HepG2 (cell line): Measurements from ENCODE around the gene ZNF425. TPM values are rescaled to one million over a fixed set of nuclear protein-coding genes. Genes with fewer than 3 reads are reported as not detected.

Experiments used
- ELF1 ChIP-seq: sonication (generic); formaldehyde crosslinking; IDR thresholded peaks from 2 replicates; pipeline ENCODE4 v1.4.0; 2020; ENCODE audit warnings: missing genetic modification reagents
- FOXO1 ChIP-seq: sonication (generic); formaldehyde crosslinking; IDR thresholded peaks from 2 replicates; pipeline ENCODE4 v1.4.0; 2020; ENCODE audit warnings: missing genetic modification reagents
- KAT2B ChIP-seq: fragments of 150-350 bp; IDR thresholded peaks from 2 replicates; pipeline ENCODE4 v1.6.1; 2014; ENCODE audit warnings: low read depth, low read length, borderline replicate concordance
- KAT8 ChIP-seq: IDR thresholded peaks from 2 replicates; pipeline ENCODE4 v1.6.1; 2016; ENCODE audit warnings: missing genetic modification reagents, missing compliant biosample characterization
- NCOR1 ChIP-seq: fragments of 200-600 bp; sonication (generic); IDR thresholded peaks from 2 replicates; pipeline ENCODE4 v1.7.0; 2017; ENCODE audit warnings: antibody characterized with exemption, low read length, borderline replicate concordance
- RBAK ChIP-seq: sonication (generic); formaldehyde crosslinking; IDR thresholded peaks from 2 replicates; pipeline ENCODE4 v1.5.1; 2020; ENCODE audit warnings: mild to moderate bottlenecking, missing genetic modification reagents
- SSRP1 ChIP-seq: IDR thresholded peaks from 2 replicates; pipeline ENCODE4 v1.6.1; 2016; ENCODE audit warnings: control low read depth
- ZNF232 ChIP-seq: sonication (generic); formaldehyde crosslinking; IDR thresholded peaks from 2 replicates; pipeline ENCODE4 v1.4.0; 2020; ENCODE audit warnings: missing genetic modification reagents, borderline replicate concordance
- ZNF7 ChIP-seq: IDR thresholded peaks from 2 replicates; pipeline ENCODE4 v1.6.1; 2016; ENCODE audit warnings: missing biosample characterization, missing genetic modification reagents
- ZNF720 ChIP-seq: sonication (generic); formaldehyde crosslinking; IDR thresholded peaks from 2 replicates; pipeline ENCODE4 v1.4.0; 2020; ENCODE audit warnings: missing genetic modification reagents
- ZNF749 ChIP-seq: sonication (generic); formaldehyde crosslinking; IDR thresholded peaks from 2 replicates; pipeline ENCODE4 v1.8.0; 2022; ENCODE audit warnings: mild to moderate bottlenecking, missing genetic modification reagents, moderate library complexity, borderline replicate concordance
- polyA plus RNA-seq, 8 experiments: library from polyadenylated mRNA; depleted of rRNA in 3 of 8; stranded (reverse) in 7 of 8; unstranded in 1 of 8; fragments of >200 nt; fragmentation: Illumina TruSeq in 4 of 8; extraction: Trizol in 4 of 8; gene quantifications; 2 replicates each; pipeline versions ENCODE4 v1.2.1 to v1.2.3, GENCODE V29; 2011 to 2016; ENCODE audit warnings: low read depth in 4 of 8, missing spikeins in 1 of 8, mixed read lengths in 1 of 8; ENCODE audit not compliant: insufficient read depth in 1 of 8
- total RNA-seq, 5 experiments: library from RNA; depleted of rRNA; stranded (reverse); fragments of >200 nt; fragmentation: Illumina TruSeq; extraction: Trizol; gene quantifications; 2 replicates each; pipeline ENCODE4 v1.2.3, GENCODE V29; 2016; ENCODE audit warnings: low read depth in 1 of 5
- TF ChIP-seq, protein P1 (sequence below): sonication (generic); formaldehyde crosslinking; IDR thresholded peaks from one replicate; pipeline ENCODE4 v1.5.1; 2020; ENCODE audit warnings: mild to moderate bottlenecking, missing genetic modification reagents; ENCODE audit errors: not compliant biosample characterization
- TF ChIP-seq, protein P2 (sequence below): sonication (generic); formaldehyde crosslinking; IDR thresholded peaks from 2 replicates; pipeline ENCODE4 v1.5.1; 2020; ENCODE audit warnings: mild to moderate bottlenecking, moderate library complexity, missing genetic modification reagents
- TF ChIP-seq, protein P3 (sequence below): sonication (generic); formaldehyde crosslinking; IDR thresholded peaks from 2 replicates; pipeline ENCODE4 v1.5.1; 2020; ENCODE audit warnings: missing genetic modification reagents, mild to moderate bottlenecking, borderline replicate concordance
- TF ChIP-seq, protein P4 (sequence below): sonication (generic); formaldehyde crosslinking; IDR thresholded peaks from 2 replicates; pipeline ENCODE4 v1.5.1; 2020; ENCODE audit warnings: missing genetic modification reagents, mild to moderate bottlenecking, borderline replicate concordance

ZNF425 gene
- total and polyA plus RNA-seq, 2 of the 13 experiments (the other 11 are each of a cell fraction or from before 2014, with no cell fraction given): 0.51 to 1.1 TPM

DNA sequence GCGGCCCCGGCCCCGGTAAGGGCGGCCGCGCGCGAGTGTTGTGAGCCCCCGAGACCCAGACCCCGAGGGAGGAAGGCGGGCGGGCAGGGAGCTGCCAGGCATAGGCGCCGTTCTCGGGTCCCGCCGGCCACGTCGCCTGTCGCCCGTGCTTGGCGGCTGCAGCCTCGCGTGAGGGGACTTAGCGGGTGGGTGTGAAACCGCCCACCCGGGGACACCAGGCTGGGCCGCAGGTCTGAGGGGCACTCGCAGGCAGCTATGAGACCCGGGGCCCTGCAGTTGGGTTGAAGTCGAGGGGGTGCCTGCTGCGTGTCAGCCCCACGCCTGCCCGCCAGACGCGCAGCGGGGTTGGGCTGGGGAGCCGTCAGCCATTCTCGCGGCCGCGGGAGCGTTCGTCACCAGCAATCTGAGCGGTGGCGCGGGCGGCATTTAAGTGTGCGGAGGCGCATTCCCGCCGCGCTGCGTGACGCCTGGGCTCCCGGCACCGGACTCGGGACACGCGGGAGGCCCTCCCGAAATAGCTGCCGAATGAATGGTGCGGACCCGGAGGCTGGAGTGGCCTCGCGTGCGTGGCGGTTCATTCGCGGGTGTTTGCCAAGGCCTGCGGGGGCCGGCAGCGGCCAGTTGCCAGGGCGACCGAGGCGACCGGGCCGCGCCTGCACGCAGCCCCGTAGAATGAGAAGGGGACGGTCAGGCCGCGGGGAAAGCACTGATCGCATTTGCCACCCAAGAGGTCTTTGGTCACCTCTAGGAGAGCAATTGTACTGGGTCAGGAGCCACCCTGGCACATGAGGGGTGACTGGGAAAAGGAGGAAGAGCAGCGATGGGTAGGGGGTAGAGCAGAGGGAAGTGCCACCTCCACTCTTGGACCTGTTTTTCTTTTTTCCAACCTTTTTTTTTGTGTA is 21.9 kb upstream of the ZNF425 start (continued):
- TF ChIP-seq, protein P1, sequence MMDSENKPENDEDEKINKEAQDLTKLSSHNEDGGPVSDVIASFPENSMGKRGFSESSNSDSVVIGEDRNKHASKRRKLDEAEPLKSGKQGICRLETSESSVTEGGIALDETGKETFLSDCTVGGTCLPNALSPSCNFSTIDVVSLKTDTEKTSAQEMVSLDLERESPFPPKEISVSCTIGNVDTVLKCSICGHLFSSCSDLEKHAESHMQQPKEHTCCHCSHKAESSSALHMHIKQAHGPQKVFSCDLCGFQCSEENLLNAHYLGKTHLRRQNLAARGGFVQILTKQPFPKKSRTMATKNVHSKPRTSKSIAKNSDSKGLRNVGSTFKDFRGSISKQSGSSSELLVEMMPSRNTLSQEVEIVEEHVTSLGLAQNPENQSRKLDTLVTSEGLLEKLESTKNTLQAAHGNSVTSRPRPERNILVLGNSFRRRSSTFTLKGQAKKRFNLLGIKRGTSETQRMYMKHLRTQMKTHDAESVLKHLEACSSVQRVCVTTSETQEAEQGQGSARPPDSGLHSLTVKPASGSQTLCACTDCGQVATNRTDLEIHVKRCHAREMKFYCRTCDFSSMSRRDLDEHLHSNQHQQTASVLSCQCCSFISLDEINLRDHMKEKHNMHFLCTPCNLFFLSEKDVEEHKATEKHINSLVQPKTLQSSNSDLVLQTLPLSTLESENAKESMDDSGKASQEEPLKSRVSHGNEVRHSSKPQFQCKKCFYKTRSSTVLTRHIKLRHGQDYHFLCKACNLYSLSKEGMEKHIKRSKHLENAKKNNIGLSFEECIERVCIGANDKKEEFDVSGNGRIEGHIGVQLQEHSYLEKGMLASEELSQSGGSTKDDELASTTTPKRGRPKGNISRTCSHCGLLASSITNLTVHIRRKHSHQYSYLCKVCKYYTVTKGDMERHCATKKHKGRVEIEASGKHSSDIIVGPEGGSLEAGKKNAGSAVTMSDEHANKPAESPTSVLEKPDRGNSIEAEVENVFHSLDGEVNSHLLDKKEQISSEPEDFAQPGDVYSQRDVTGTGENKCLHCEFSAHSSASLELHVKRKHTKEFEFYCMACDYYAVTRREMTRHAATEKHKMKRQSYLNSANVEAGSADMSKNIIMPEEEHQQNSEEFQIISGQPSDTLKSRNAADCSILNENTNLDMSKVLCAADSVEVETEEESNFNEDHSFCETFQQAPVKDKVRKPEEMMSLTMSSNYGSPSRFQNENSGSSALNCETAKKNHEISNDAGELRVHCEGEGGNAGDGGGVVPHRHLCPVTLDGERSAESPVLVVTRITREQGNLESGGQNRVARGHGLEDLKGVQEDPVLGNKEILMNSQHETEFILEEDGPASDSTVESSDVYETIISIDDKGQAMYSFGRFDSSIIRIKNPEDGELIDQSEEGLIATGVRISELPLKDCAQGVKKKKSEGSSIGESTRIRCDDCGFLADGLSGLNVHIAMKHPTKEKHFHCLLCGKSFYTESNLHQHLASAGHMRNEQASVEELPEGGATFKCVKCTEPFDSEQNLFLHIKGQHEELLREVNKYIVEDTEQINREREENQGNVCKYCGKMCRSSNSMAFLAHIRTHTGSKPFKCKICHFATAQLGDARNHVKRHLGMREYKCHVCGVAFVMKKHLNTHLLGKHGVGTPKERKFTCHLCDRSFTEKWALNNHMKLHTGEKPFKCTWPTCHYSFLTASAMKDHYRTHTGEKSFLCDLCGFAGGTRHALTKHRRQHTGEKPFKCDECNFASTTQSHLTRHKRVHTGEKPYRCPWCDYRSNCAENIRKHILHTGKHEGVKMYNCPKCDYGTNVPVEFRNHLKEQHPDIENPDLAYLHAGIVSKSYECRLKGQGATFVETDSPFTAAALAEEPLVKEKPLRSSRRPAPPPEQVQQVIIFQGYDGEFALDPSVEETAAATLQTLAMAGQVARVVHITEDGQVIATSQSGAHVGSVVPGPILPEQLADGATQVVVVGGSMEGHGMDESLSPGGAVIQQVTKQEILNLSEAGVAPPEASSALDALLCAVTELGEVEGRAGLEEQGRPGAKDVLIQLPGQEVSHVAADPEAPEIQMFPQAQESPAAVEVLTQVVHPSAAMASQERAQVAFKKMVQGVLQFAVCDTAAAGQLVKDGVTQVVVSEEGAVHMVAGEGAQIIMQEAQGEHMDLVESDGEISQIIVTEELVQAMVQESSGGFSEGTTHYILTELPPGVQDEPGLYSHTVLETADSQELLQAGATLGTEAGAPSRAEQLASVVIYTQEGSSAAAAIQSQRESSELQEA (CRISPR knock-in tag): no peak
- no peak for TF ChIP-seq ZNF7
- no peak for TF ChIP-seq KAT8 (CRISPR knock-in tag)
- TF ChIP-seq ELF1: no peak
- no peak for TF ChIP-seq KAT2B
- no peak for TF ChIP-seq RBAK (CRISPR knock-in tag)
- TF ChIP-seq, protein P2, sequence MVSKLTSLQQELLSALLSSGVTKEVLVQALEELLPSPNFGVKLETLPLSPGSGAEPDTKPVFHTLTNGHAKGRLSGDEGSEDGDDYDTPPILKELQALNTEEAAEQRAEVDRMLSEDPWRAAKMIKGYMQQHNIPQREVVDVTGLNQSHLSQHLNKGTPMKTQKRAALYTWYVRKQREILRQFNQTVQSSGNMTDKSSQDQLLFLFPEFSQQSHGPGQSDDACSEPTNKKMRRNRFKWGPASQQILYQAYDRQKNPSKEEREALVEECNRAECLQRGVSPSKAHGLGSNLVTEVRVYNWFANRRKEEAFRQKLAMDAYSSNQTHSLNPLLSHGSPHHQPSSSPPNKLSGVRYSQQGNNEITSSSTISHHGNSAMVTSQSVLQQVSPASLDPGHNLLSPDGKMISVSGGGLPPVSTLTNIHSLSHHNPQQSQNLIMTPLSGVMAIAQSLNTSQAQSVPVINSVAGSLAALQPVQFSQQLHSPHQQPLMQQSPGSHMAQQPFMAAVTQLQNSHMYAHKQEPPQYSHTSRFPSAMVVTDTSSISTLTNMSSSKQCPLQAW (CRISPR knock-in tag): no peak
- no peak for TF ChIP-seq NCOR1
- no peak for TF ChIP-seq ZNF749 (CRISPR knock-in tag)
- TF ChIP-seq FOXO1 (CRISPR knock-in tag): no peak; the same call in 1 of the 2 replicates
- TF ChIP-seq, protein P3, sequence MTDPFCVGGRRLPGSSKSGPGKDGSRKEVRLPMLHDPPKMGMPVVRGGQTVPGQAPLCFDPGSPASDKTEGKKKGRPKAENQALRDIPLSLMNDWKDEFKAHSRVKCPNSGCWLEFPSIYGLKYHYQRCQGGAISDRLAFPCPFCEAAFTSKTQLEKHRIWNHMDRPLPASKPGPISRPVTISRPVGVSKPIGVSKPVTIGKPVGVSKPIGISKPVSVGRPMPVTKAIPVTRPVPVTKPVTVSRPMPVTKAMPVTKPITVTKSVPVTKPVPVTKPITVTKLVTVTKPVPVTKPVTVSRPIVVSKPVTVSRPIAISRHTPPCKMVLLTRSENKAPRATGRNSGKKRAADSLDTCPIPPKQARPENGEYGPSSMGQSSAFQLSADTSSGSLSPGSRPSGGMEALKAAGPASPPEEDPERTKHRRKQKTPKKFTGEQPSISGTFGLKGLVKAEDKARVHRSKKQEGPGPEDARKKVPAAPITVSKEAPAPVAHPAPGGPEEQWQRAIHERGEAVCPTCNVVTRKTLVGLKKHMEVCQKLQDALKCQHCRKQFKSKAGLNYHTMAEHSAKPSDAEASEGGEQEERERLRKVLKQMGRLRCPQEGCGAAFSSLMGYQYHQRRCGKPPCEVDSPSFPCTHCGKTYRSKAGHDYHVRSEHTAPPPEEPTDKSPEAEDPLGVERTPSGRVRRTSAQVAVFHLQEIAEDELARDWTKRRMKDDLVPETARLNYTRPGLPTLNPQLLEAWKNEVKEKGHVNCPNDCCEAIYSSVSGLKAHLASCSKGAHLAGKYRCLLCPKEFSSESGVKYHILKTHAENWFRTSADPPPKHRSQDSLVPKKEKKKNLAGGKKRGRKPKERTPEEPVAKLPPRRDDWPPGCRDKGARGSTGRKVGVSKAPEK (CRISPR knock-in tag): 0 out of 2 replicates have a peak, but pooled peaks have one; percentile 71
- TF ChIP-seq SSRP1 (CRISPR knock-in tag): no peak
- TF ChIP-seq, protein P4, sequence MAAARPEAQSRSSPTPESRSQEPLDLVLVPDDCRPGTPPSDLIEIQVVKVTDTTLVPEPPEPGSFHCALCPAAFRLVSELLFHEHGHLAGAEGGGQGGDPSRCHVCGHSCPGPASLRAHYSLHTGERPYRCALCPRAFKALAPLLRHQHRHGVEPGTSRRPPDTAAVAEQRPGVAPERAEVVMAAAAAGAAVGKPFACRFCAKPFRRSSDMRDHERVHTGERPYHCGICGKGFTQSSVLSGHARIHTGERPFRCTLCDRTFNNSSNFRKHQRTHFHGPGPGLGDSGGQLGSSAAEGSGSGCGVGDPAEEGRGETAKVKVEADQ: no peak; the same call in 1 of the 2 replicates
- no peak for TF ChIP-seq ZNF720 (CRISPR knock-in tag)
- TF ChIP-seq ZNF232 (CRISPR knock-in tag): no peak
